HCT116 (cell line): Measurements from ENCODE around the gene RILPL2. TPM values are rescaled to one million over a fixed set of nuclear protein-coding genes. Genes with fewer than 3 reads are reported as not detected.
"Not testable (repeated sequence)": the region's sequence is repeated elsewhere in the genome, so short reads cannot be mapped to it uniquely, and the experiment has no call there.

ENCODE experiments used
- ATAC-seq: fragments of 200-7000 bp; cut with Tn5 transposase; 2 replicates; pipeline ENCODE4 v1.9.1; 2020; ENCODE audit warnings: mild to moderate bottlenecking, moderate library complexity
- BruUV-seq: library from RNA; stranded (reverse); fragments of 400-500 nt; replicated peaks from 2 replicates; lab custom pipeline; 2021; lab: Mats Ljungman, UMichigan
- CTCF ChIA-PET: fragments of 300-600 bp; sonication (Branson Sonifier 250); formaldehyde crosslinking; loops from one replicate; lab custom pipeline; 2021; ENCODE audit warnings: antibody characterized with exemption; lab: Charles Lee
- POLR2A ChIA-PET: fragments of 300-600, 350-600 bp; sonication (Branson Sonifier 250); formaldehyde crosslinking; loops from one replicate; lab custom pipeline; 2021; ENCODE audit warnings: antibody characterized with exemption; lab: Charles Lee
- RAD21 ChIA-PET, 2 experiments: fragments of 300-600 bp; sonication (Branson Sonifier 250); formaldehyde crosslinking; loops; one replicate each; lab custom pipeline; 2023; ENCODE audit warnings: low total read pairs in 2 of 2; ENCODE audit not compliant: uncharacterized antibody in 2 of 2, unreplicated experiment in 2 of 2, low non-redundant PET in 1 of 2; lab: Charles Lee
- DNase-seq: peaks from one replicate; pipeline ENCODE4 v3.0.0-alpha.2; 2010; ENCODE audit warnings: low read depth, low spot score
- H2AFZ ChIP-seq: fragments of 200-600 bp; shearing (Covaris generic), sonication (generic); 2 replicates; pipeline ENCODE4 v1.6.1; 2017; ENCODE audit warnings: low read depth, mixed run types, mixed read lengths, antibody characterized with exemption, low read length; ENCODE audit not compliant: poor library complexity, severe bottlenecking
- H3K27ac ChIP-seq: 2 replicates; pipeline ENCODE4 v1.5.1; 2012; ENCODE audit warnings: low read depth, low read length
- H3K27me3 ChIP-seq: fragments of 200-600 bp; sonication (generic); 2 replicates; pipeline ENCODE4 v1.6.1; 2016; ENCODE audit warnings: mixed run types, low read length, mixed read lengths; ENCODE audit not compliant: insufficient read depth
- H3K36me3 ChIP-seq, 2 experiments: fragments of 200-500 bp in 1 of 2; fragments of 200-600 bp in 1 of 2; sonication (Bioruptor generic) in 1 of 2; sonication (generic) in 1 of 2; 2 replicates each; pipeline versions ENCODE4 v1.5.1 to v1.6.1; 2014 to 2016; ENCODE audit warnings: low read length in 2 of 2, inconsistent platforms in 1 of 2, mixed read lengths in 1 of 2, mixed run types in 1 of 2; ENCODE audit not compliant: insufficient read depth in 2 of 2, control insufficient read depth in 1 of 2
- H3K4me1 ChIP-seq, 2 experiments: fragments of 200-600 bp in 1 of 2; sonication (generic) in 1 of 2; 2 replicates each; pipeline versions ENCODE4 v1.5.1 to v1.6.1; 2012 to 2017; ENCODE audit warnings: low read length in 2 of 2, inconsistent platforms in 1 of 2, mild to moderate bottlenecking in 1 of 2, mixed read lengths in 1 of 2, mixed run types in 1 of 2, moderate library complexity in 1 of 2; ENCODE audit not compliant: insufficient read depth in 2 of 2, control insufficient read depth in 1 of 2
- H3K4me2 ChIP-seq: fragments of 200-600 bp; sonication (generic); 2 replicates; pipeline ENCODE4 v1.6.1; 2017; ENCODE audit warnings: mixed run types, low read length, mixed read lengths
- H3K4me3 ChIP-seq, 2 experiments: fragments of 200-600 bp in 1 of 2; sonication (generic) in 1 of 2; replicated peaks in 1 of 2; 2 replicates each; pipeline ENCODE4 v1.5.1; 2011 to 2016; ENCODE audit warnings: low read length in 2 of 2, control low read depth in 1 of 2, low read depth in 1 of 2, mild to moderate bottlenecking in 1 of 2, mixed read lengths in 1 of 2, mixed run types in 1 of 2
- H3K79me2 ChIP-seq: fragments of 200-600 bp; sonication (generic); 2 replicates; pipeline ENCODE4 v1.6.1; 2017; ENCODE audit warnings: mild to moderate bottlenecking, mixed run types, low read length, moderate library complexity, mixed read lengths; ENCODE audit not compliant: insufficient read depth
- H3K9ac ChIP-seq: fragments of 200-600 bp; sonication (generic); 2 replicates; pipeline ENCODE4 v1.6.1; 2016; ENCODE audit warnings: low read length, mixed read lengths
- H3K9me2 ChIP-seq: fragments of 200-600 bp; sonication (generic), shearing (Covaris generic); 2 replicates; pipeline ENCODE4 v1.6.1; 2017; ENCODE audit warnings: mixed run types, mild to moderate bottlenecking, moderate library complexity; ENCODE audit not compliant: insufficient read depth
- H3K9me3 ChIP-seq, 2 experiments: fragments of 200-500 bp in 1 of 2; fragments of 200-600 bp in 1 of 2; sonication (Bioruptor generic) in 1 of 2; sonication (generic) in 1 of 2; 2 replicates each; pipeline ENCODE4 v1.6.1; 2014 to 2017; ENCODE audit warnings: low read length in 2 of 2, mixed read lengths in 2 of 2, inconsistent platforms in 1 of 2, low read depth in 1 of 2, mild to moderate bottlenecking in 1 of 2, mixed run types in 1 of 2, moderate library complexity in 1 of 2; ENCODE audit not compliant: control insufficient read depth in 1 of 2, insufficient read depth in 1 of 2
- H4K20me1 ChIP-seq: fragments of 200-600 bp; sonication (generic), shearing (Covaris generic); 2 replicates; pipeline ENCODE4 v1.6.1; 2017; ENCODE audit warnings: mixed run types, mild to moderate bottlenecking, moderate library complexity; ENCODE audit not compliant: insufficient read depth
- ELF1 ChIP-seq: IDR thresholded peaks from 2 replicates; pipeline ENCODE4 v1.6.1; 2012; ENCODE audit warnings: low read depth, borderline replicate concordance
- RAD21 ChIP-seq: IDR thresholded peaks from 2 replicates; pipeline ENCODE4 v1.6.1; 2012; ENCODE audit warnings: low read depth, mild to moderate bottlenecking
- TCF7L2 ChIP-seq: IDR thresholded peaks from 2 replicates; pipeline ENCODE4 v1.7.0; 2011; ENCODE audit warnings: borderline replicate concordance, inconsistent platforms; ENCODE audit not compliant: insufficient read depth, insufficient read length; ENCODE audit errors: extremely low read depth
- intact Hi-C: fragments of 100-400 bp; cut with micrococcal nuclease; formaldehyde crosslinking; loops from 2 replicates; pipeline ENCODE4 v1.10.0; 2022
- total RNA-seq: library from RNA; stranded (reverse); gene quantifications from one replicate; pipeline ENCODE4 v1.2.1, GENCODE V29; 2021; ENCODE audit not compliant: unreplicated experiment
- TF ChIP-seq, protein P1 (sequence below): IDR thresholded peaks from 2 replicates; pipeline ENCODE4 v1.6.1; 2012

The RILPL2 gene
- total RNA-seq, 1 experiment from 2014 or later = 2.3 TPM

GRCh38 chr12:123482876-123483275, 46.4 kb upstream of the RILPL2 start:
- no peak overlapping the region for H2AFZ ChIP-seq
- intact Hi-C loops = no loop called here
- TF ChIP-seq RAD21 (no peak), TCF7L2 (no peak), ELF1 (no peak)
- TF ChIP-seq, protein P1, sequence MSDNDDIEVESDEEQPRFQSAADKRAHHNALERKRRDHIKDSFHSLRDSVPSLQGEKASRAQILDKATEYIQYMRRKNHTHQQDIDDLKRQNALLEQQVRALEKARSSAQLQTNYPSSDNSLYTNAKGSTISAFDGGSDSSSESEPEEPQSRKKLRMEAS = no peak
- H3K9me3 ChIP-seq = no peaks in the 10 kb centered on the region
- no peak overlapping the region for H3K27ac ChIP-seq
- H3K4me1 ChIP-seq = no peaks in the 10 kb centered on the region
- H3K4me3 ChIP-seq = no peak overlapping the region
- CTCF ChIA-PET = no interaction called here
- POLR2A ChIA-PET = no interaction called here
- RAD21 ChIA-PET = no interaction called here
- no peak for ATAC-seq
- H4K20me1 ChIP-seq = no peaks in the 10 kb centered on the region
- H3K9ac ChIP-seq = no peak overlapping the region
- H3K27me3 ChIP-seq = no peaks in the 10 kb centered on the region
- no peaks in the 10 kb centered on the region for H3K79me2 ChIP-seq
- BruUV-seq = no TSS peak
- DNase-seq = no peak
- no peaks in the 10 kb centered on the region for H3K9me2 ChIP-seq
- H3K36me3 ChIP-seq = no peaks in the 10 kb centered on the region
- no peak overlapping the region for H3K4me2 ChIP-seq

- POLR2A ChIA-PET, H3K4me1 ChIP-seq, H3K4me3 ChIP-seq, H3K27me3 ChIP-seq, H2AFZ ChIP-seq, BruUV-seq, H3K36me3 ChIP-seq, ATAC-seq, H3K9me3 ChIP-seq, H3K79me2 ChIP-seq, H4K20me1 ChIP-seq, H3K9ac ChIP-seq, H3K4me2 ChIP-seq, RAD21 ChIA-PET, CTCF ChIA-PET, H3K27ac ChIP-seq, intact Hi-C loops, DNase-seq, H3K9me2 ChIP-seq: not testable (repeated sequence)
Observed at GRCh38 chr12:123481251-123481650, 44.8 kb upstream of the RILPL2 start.
